Activated CD8-positive, alpha-beta memory T cell treated with anti-CD3 and anti-CD28 coated beads, Interleukin-2, amount 50 U/mL, for 48 hours (primary cell): Measurements from ENCODE around the gene NT5C3B.
"Not testable (repeated sequence)": the region's sequence is repeated elsewhere in the genome, so short reads cannot be mapped to it uniquely, and the experiment has no call there.

Experiments used
- DNase-seq: peaks from one replicate; pipeline ENCODE4 v3.0.0-alpha.2; 2020

Gene NT5C3B

DNA sequence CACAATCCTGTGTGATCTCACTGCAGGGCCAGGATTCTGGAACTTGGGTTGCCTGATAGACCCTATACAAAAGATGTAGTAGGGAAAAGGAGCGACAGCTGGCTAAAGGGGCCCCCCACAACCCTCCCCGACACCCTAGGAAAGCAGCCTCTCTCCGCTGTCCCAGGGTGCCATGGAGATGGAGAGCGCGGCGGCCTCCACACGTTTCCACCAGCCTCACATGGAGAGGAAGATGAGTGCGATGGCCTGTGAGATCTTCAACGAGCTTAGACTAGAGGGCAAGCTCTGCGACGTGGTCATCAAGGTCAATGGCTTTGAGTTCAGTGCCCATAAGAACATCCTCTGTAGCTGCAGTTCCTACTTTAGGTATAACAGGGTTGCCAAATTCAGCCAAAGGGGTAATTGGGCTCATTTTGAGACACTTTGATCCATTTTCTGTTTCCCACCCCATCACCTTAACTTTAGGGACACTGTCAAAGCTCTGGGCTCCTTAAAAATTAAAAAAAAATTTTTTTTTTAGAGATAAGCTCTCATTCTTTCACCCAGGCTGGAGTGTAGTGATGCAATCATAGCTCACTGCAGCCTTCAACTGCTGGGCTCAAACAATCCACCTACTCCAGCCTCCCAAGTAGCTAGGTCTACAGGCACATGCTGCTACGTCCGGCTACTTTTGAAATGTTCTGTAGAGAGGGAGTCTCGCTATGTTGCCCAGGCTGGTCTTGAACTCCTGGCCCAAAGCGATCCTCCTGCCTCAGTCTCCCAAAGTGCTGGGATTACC is 1.9 kb upstream of the NT5C3B start, which contains the start of gene KLHL10:
TSS of gene KLHL10 (plus strand) at position 65 of the 778 bp plus-strand sequence. CDS start at position 173, 108 bp downstream.
- DNase-seq = no peak

- DNase-seq = no peak
Observed at GRCh38 chr17:41836550-41837196, 641 bp upstream of the NT5C3B start.

DNA sequence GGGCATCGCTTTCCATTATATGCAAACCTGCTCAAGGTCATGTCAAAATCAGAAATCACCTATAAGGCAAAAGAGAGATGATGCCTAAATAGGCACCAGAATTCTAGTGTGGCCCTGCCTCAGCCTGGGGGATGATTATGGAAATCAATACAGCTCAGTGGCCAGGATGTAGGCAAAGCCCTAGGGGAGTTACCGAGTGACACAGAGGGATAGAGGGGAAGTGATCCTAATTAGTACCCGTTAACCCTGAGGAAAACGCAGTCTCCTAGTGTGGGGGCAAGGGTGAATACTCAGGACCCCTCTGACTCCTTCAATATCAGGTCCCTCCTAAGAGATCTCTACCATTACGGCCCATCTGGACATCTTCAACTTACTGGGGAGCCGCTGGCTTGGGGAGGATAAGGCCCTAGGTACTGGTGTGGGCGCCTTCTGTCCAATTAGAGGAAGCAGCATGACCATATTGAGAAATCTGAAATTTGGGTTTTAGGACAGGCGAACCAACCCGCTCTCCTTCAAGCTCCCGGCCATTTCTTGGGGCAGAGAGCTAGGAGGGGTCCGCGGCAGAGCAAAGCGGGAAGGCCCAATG is 725 bp downstream of the NT5C3B start:
- no peak for DNase-seq

DNA sequence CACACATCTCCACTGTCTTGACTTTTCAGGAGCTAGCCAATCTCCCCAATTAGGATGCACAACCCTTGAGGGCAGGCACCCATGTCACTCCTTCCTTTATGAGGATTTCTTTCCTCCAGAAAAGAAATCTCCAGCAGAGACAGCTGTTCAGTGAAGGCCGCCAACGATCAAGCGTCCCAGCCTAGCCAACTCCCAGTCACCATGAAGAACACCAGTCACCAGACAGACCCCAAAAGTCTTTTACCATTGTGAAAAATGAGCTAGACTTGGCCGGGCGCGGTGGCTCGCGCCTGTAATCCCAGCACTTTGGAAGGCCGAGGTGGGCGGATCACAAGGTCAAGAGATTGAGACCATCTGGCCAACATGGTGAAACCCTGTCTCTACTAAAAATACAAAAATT is 6.1 kb downstream of the NT5C3B start:
- DNase-seq = not testable (repeated sequence)

- no peak for DNase-seq
Observed at GRCh38 chr17:41825175-41825845, 10.7 kb downstream of the NT5C3B start.

DNA sequence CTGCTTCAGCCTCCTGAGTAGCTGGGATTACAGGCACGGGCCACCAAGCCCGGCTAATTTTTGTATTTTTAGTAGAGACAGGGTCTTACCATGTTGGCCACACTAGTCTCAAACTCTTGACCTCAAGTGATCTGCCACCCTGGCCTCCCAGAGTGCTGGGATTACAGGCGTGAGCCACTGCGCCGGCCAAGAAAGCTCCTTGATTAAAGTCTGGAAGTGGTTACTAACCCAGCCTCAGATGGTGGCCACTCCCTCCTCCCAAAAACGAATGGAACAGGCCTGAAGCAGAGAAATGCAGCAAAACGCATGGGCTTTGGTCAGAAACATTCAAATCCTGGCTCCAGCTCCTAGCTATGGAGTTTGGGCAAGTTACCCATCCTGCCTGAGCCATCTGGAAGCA is 11.9 kb downstream of the NT5C3B start:
- DNase-seq = no peak

DNA sequence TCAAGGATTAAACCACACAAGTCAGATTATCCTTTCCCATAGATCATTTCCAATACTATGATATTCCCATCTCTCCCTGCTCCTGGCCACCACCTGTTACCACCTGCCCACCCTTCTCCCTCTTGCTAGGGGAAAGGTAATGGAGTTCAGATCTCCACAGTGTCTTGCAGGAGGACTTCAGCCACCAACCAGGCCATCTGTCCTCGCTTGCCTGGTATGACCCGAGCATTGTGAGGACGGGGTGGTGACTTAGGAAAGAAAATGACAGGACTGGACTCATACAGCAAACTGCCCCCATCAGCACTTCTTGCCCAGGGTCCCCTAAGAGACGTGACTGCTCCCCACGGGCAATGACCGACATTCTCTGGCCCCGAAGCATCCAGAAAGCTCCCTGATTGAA is 12.5 kb downstream of the NT5C3B start:
- DNase-seq = no peak

DNA sequence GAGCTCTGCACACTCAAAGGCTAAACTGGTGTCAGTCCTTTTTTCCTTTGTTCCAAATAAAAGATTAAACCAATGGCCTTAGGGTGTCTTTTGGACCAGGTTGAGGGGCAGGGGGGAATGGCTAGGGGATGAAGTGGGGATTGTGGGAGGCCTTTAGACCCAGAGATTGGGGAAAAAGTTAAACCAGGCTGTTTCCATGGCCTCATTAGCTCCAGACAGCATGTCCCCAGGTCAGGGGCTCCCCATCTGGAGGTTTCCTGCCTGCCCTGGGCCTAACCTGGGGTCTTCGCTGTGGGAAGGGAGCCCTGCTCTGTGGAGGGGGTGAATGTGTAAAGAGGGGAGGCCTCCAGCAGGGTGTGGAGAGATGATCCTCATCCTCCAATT is 12.9 kb downstream of the NT5C3B start:
- no peak for DNase-seq

DNA sequence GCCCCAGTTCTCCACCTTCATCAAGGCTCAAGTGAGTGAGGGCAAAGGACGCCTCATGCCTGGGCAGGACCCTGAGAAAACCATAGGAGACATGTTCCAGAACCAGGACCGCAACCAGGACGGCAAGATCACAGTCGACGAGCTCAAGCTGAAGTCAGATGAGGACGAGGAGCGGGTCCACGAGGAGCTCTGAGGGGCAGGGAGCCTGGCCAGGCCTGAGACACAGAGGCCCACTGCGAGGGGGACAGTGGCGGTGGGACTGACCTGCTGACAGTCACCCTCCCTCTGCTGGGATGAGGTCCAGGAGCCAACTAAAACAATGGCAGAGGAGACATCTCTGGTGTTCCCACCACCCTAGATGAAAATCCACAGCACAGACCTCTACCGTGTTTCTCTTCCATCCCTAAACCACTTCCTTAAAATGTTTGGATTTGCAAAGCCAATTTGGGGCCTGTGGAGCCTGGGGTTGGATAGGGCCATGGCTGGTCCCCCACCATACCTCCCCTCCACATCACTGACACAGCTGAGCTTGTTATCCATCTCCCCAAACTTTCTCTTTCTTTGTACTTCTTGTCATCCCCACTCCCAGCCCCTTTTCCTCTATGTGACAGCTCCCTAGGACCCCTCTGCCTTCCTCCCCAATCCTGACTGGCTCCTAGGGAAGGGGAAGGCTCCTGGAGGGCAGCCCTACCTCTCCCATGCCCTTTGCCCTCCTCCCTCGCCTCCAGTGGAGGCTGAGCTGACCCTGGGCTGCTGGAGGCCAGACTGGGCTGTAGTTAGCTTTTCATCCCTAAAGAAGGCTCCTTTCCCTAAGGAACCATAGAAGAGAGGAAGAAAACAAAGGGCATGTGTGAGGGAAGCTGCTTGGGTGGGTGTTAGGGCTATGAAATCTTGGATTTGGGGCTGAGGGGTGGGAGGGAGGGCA is 13.6 kb downstream of the NT5C3B start:
- DNase-seq = no peak

DNA sequence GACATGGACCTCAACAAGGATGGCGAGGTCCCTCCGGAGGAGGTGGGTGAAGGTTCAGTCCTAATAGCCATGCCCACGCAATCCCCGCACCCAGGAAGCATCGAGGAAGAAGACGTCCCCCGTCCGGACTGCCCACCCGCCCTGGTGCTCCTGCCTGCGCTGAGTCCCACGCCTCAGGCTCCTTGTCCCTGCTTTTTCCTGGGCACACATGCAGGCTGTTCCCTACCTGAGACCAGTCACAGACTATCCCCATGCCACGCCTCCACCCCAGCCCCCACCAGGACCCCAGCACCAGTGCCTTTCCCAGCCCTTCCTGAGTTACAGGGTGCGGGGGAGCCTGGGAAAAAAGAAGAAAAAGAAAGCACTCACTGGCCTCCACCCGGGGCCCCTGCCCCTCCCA is 14.3 kb downstream of the NT5C3B start:
- no peak for DNase-seq

GRCh38 chr17:41818024-41818423 is 18.0 kb downstream of the NT5C3B start:
- DNase-seq = no peak

DNA sequence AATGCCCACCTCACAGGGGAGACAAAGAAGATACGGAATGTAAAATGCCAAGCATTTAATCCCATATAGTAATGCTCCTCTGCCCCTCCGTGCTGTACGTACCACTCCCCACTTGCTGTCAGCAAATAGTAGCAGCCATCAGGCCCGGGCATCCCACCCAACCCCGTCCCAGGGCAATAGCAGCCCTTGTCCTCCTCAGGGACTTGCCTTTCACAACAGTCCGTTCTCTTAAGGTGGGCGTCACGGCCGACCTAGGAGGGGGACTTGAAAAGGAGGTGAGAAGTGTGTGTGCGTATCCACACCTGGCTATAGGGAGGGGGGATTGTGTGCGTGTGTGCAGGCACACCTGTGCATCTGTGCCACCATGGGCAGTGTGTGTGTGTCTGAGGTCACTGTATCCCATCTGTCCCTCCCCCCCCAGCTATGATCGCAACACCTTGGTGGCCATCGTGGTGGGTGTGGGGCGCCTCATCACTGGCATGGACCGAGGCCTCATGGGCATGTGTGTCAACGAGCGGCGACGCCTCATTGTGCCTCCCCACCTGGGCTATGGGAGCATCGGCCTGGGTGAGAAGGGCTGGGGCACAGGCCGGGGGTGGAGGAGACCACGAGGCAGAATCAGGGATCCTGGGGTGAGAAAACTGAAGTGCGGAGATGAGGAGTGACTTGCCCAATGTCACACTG is 19.3 kb downstream of the NT5C3B start:
- DNase-seq = no peak

- DNase-seq = no peak
Observed at GRCh38 chr17:41814195-41814594, 21.8 kb downstream of the NT5C3B start.

DNA sequence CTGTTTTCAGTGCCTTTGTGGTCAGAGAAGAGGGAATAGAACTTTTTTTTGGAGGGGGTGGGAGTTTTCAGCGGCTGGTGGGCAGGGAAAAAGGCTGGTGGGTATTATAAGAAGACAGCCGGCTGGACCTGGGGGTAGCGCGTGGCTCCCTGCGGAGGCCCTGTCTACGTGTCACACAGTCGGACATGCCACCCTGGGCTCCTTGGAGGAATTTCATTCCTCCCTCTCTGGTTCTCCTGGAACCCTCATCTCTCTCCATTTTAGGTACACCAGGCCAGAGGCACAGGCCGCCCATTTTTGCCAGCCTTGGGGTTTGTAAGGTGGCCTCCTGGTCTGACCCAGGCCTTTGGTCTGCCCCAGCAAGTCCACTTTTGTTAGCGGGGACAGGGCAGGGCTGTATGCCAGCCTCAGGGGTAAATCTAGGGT is 22.3 kb downstream of the NT5C3B start:
- no peak for DNase-seq

DNA sequence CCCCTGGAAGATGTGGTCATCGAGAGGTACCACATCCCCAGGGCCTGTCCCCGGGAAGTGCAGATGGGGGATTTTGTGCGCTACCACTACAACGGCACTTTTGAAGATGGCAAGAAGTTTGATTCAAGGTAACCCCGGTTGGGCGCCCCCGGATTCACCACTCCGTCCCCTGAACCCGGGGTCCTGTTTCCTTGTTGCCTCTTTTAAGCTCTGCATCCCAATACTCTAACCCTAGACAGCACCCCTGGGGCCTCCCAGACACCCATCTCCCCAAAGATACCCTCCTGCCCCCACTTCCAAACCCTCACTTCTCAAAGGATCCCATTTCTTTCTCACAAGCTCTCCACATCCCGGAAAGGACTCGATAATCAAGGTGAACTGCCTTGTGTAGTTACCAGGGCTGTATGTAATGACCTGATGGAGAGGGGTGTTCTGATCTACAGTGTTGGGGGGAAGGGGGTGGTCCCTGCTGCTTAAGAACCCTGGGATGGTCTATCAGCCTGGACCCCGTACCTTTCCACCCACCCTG is 22.8 kb downstream of the NT5C3B start:
- DNase-seq = no peak

DNA sequence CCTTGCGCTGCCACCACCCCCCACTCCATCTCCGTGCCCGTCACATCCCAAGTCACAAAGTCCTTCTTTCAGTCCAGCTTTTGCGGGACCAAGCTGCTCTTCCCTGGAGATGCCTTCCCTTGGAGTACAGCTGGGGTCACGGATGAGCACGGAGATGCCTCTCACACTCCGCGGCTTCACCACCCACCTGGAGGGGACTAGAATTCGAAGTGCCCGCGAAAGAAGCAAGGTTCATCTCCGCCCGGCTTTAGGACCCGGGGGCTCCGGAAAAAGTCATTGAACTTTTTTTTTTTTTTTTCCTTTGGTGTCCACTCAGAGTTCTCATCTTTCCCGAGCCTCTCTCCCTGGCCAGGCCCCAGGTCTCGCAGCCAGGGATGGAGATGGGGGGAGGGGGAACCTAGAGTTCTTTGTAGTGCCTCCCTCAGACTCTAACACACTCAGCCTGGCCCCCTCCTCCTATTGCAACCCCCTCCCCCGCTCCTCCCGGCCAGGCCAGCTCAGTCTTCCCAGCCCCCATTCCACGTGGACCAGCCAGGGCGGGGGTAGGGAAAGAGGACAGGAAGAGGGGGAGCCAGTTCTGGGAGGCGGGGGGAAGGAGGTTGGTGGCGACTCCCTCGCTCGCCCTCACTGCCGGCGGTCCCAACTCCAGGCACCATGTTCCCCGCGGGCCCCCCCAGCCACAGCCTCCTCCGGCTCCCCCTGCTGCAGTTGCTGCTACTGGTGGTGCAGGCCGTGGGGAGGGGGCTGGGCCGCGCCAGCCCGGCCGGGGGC is 23.5 kb downstream of the NT5C3B start, which contains the start of gene FKBP10:
TSS of gene FKBP10 (plus strand) at position 624 of the 771 bp plus-strand sequence. CDS start at position 655, 31 bp downstream.
- DNase-seq = peak; percentile 67

GRCh38 chr17:41811549-41812380 is 24.3 kb downstream of the NT5C3B start, which contains the start of gene P3H4:
Gene P3H4, minus strand, starts transcription at chr17:41811949. Its CDS starts 34 bp downstream, at chr17:41811915.
- DNase-seq = peak; percentile 84

DNA sequence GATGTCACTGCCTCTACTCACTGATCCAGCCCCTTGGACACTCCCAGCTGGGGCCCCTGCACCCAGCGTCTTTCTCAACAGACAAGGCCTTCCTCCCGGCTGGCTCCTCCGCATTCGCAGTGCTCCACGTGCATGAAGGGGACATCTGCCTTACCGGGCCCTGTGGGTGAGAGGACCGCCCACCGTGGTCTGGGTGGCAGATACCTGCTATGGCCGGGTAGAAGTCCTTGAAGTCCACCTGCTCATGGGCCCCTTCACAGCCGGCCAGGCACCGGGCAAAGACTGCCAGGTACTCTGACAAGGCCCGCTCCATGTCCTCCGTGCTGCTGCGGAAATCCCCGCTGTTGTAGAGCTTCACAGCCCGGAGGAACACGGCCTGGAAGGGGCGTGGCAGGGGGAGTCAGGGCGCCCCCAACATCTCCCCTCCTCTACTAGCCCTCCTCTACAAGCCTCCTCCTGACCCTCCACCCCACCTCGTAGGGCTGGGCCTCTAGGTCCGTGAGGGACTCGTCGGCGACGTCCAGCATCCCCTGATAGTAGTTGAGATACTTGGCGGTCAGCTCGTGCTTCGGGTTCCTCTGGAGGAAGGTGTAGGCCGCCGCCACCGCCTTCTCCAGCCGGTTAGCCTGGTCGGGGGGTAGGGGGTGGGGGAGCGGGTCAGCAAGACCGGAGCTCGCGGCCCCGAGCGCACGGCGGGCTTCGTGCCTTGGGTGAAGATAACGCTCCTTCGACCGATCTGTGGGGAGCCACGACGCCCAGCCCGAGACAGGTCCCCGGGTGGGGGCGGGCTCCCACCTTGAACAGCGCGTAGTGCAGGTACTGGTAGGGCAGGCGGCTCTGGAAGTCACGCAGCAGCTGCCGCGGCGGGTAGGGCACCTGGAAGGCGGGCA is 25.1 kb downstream of the NT5C3B start:
- DNase-seq = peak; percentile 66
